ENCODE measurements around the gene LSM10.

- TF ChIP-seq SUZ12 (IDR thresholded peaks at IDR 0.05) (no peak), SP1 (IDR thresholded peaks at IDR 0.05) (no peak)
These were observed 22.7 kb upstream of the LSM10 start for GRCh38 chr1:36420409-36420808.

All from HEK293T (cell line).